ENCODE measurements around the gene ELP5. TPM values are rescaled to one million over a fixed set of nuclear protein-coding genes. Genes with fewer than 3 reads are reported as not detected.
A peak's percentile ranks its signal among the peaks of the same experiment; 100 is the strongest.

ELP5 gene
- total and polyA plus RNA-seq, 2 donors from 2014 or later, result 41.9 to 110 TPM

GRCh38 chr17:7250695-7251627 lies 1.1 kb upstream of the ELP5 start:
- peaks cover 5 to 25% (median 19%) of the 10 kb centered on the region in 3 donors for H3K4me1 ChIP-seq (ENCODE audit: control insufficient read depth in 2 of 3, insufficient read depth in 2 of 3, low read depth in 1 of 3, low read length in 3 of 3)

GRCh38 chr17:7251661-7252175 lies 297 bp upstream of the ELP5 start, which contains the start of gene CTDNEP1:
CTDNEP1 (minus strand) TSS chr17:7251734; CDS start chr17:7251296, 438 bp downstream.
- TF ChIP-seq, protein P1, sequence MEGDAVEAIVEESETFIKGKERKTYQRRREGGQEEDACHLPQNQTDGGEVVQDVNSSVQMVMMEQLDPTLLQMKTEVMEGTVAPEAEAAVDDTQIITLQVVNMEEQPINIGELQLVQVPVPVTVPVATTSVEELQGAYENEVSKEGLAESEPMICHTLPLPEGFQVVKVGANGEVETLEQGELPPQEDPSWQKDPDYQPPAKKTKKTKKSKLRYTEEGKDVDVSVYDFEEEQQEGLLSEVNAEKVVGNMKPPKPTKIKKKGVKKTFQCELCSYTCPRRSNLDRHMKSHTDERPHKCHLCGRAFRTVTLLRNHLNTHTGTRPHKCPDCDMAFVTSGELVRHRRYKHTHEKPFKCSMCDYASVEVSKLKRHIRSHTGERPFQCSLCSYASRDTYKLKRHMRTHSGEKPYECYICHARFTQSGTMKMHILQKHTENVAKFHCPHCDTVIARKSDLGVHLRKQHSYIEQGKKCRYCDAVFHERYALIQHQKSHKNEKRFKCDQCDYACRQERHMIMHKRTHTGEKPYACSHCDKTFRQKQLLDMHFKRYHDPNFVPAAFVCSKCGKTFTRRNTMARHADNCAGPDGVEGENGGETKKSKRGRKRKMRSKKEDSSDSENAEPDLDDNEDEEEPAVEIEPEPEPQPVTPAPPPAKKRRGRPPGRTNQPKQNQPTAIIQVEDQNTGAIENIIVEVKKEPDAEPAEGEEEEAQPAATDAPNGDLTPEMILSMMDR (IDR thresholded peaks at IDR 0.05; ENCODE audit: borderline replicate concordance, extremely low read depth, insufficient read depth), result no peak
- Histone ChIP-seq H3K27ac (ENCODE audit: low read depth in 2 of 2, low read length in 2 of 2) (peak within 1 kb of the TSS; percentile 99 to 100), H3K4me1 (ENCODE audit: control insufficient read depth in 2 of 3, insufficient read depth in 2 of 3, low read depth in 1 of 3, low read length in 3 of 3) (peaks cover 5 to 25% (median 19%) of the 10 kb centered on the region in 3 donors), H3K4me3 (ENCODE audit: low read length in 3 of 3) (peak within 1 kb of the TSS; percentile 73 to 90 (median 86)), H3K36me3 (ENCODE audit: control insufficient read depth in 2 of 3, insufficient read depth in 3 of 3, low read length in 3 of 3) (peaks cover 0 to 13% (median 7%) of the 10 kb centered on the region in 3 donors), H3K9ac (ENCODE audit: low read length in 3 of 3) (peak within 1 kb of the TSS; percentile 57 to 97 (median 91)), H3K9me3 (ENCODE audit: control insufficient read depth in 2 of 3, insufficient read depth in 1 of 3, low read length in 3 of 3) (no peaks in the 10 kb centered on the region), H3K27me3 (ENCODE audit: control insufficient read depth, insufficient read depth, low read length) (no peaks in the 10 kb centered on the region)
- DNase-seq (peak in 4 of 5 donors; percentile 99 to 100 (median 100)), FAIRE-seq (peak; percentile 93)
- intact Hi-C loops (cut with DNase I), result no loop called here

More at GRCh38 chr17:7250695-7251627, 1.1 kb upstream of the ELP5 start:
- peak in 2 of 5 donors; percentile 35 to 72 for DNase-seq
- FAIRE-seq, result no peak
- TF ChIP-seq, protein P1 (IDR thresholded peaks at IDR 0.05; ENCODE audit: borderline replicate concordance, extremely low read depth, insufficient read depth), result no peak
- peaks cover 3 to 21% (median 10%) of the 10 kb centered on the region in 3 donors for H3K36me3 ChIP-seq (ENCODE audit: control insufficient read depth in 2 of 3, insufficient read depth in 3 of 3, low read length in 3 of 3)
- H3K27me3 ChIP-seq (ENCODE audit: control insufficient read depth, insufficient read depth, low read length), result no peaks in the 10 kb centered on the region
- peak overlapping the region; percentile 99 to 100 for H3K27ac ChIP-seq (ENCODE audit: low read depth in 2 of 2, low read length in 2 of 2)
- H3K4me3 ChIP-seq (ENCODE audit: low read length in 3 of 3), result peak overlapping the region; percentile 62 to 86 (median 73)
- peak overlapping the region; percentile 57 to 97 (median 91) for H3K9ac ChIP-seq (ENCODE audit: low read length in 3 of 3)
- no peaks in the 10 kb centered on the region for H3K9me3 ChIP-seq (ENCODE audit: control insufficient read depth in 2 of 3, insufficient read depth in 1 of 3, low read length in 3 of 3)
- intact Hi-C loops (cut with DNase I), result no loop called here

GRCh38 chr17:7253082-7253481 lies 1.1 kb downstream of the ELP5 start:
- TF ChIP-seq, protein P1 (IDR thresholded peaks at IDR 0.05; ENCODE audit: borderline replicate concordance, extremely low read depth, insufficient read depth), result no peak
- DNase-seq, result no peak
- Histone ChIP-seq H3K4me1 (ENCODE audit: control insufficient read depth in 2 of 3, insufficient read depth in 2 of 3, low read depth in 1 of 3, low read length in 3 of 3) (peaks cover 5 to 25% (median 19%) of the 10 kb centered on the region in 3 donors), H3K27ac (ENCODE audit: low read depth in 2 of 2, low read length in 2 of 2) (peak overlapping the region; percentile 99 to 100), H3K36me3 (ENCODE audit: control insufficient read depth in 2 of 3, insufficient read depth in 3 of 3, low read length in 3 of 3) (peaks cover 0 to 20% (median 6%) of the 10 kb centered on the region in 3 donors), H3K4me3 (ENCODE audit: low read length in 3 of 3) (peak overlapping the region; percentile 69 to 90 (median 86)), H3K9ac (ENCODE audit: low read length in 3 of 3) (peak overlapping the region in 2 of 3 donors; percentile 31 to 91), H3K9me3 (ENCODE audit: control insufficient read depth in 2 of 3, insufficient read depth in 1 of 3, low read length in 3 of 3) (no peaks in the 10 kb centered on the region), H3K27me3 (ENCODE audit: control insufficient read depth, insufficient read depth, low read length) (no peaks in the 10 kb centered on the region)
- FAIRE-seq, result no peak
- intact Hi-C loops (cut with DNase I), result no loop called here
